Fibroblast of the aortic adventitia (primary cell): ENCODE data around the gene DNAJC8. TPM values are rescaled to one million over a fixed set of nuclear protein-coding genes. Genes with fewer than 3 reads are reported as not detected.

Experiments
- DNase-seq: peaks from one replicate; pipeline ENCODE4 v3.0.0-alpha.2; 2010; ENCODE audit warnings: low read depth
- H3K4me3 ChIP-seq: 2 replicates; pipeline ENCODE4 v1.5.1; 2011; ENCODE audit warnings: low read depth, mild to moderate bottlenecking, control low read depth, low read length, moderate library complexity
- CTCF ChIP-seq: IDR thresholded peaks from 2 replicates; pipeline ENCODE4 v1.5.1; 2011; ENCODE audit warnings: mild to moderate bottlenecking, low read length, control low read depth, inconsistent platforms; ENCODE audit not compliant: insufficient read depth
- total RNA-seq: library from RNA; depleted of rRNA; stranded (reverse); fragments of >200 nt; gene quantifications from 2 replicates; pipeline ENCODE4 v1.2.3, GENCODE V29; 2012; ENCODE audit warnings: low replicate concordance

Gene DNAJC8
- total RNA-seq, 1 donor = 76.4 TPM

DNA sequence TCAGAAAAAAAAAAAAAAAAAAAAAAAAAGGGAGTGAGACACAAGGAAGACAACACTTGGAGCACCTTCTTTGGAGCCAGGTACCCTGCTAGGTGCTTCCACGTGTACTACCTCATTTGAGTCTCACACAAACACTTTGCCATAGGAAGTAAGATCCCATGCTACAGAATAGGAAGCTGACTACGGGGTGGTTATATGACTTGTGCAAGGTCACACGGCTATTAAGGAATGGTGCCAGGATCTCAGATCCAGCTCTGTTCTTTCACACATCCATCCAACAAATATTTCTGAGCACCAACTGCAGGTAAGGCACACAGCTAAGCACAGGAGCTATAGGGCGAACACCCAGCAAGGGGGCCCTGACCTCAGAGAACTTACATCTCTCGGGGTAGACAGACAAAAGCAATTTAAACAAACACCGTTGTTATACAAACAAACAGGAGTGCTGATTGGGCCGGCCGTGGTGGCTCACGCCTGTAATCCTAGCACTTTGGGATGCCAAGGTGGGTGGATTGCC lies 78.7 kb downstream of the DNAJC8 start:
- no peak overlapping the region for H3K4me3 ChIP-seq
- TF ChIP-seq CTCF = no peak
- DNase-seq = no peak

Other genes starting within 250 kb of the DNAJC8 start
- 12.3 and 21.9 TPM in 2 replicates for gene EYA3, start 144.4 kb downstream of the DNAJC8 start, total RNA-seq
- gene PTAFR, start 56.3 kb downstream of the DNAJC8 start, total RNA-seq = under 0.01 and 0.65 TPM in 2 replicates
- gene ATP5IF1, start 3.1 kb upstream of the DNAJC8 start, total RNA-seq = 108 and 171 TPM in 2 replicates
- 33.2 and 47.4 TPM in 2 replicates for gene SESN2, start 26.5 kb upstream of the DNAJC8 start, total RNA-seq
- 6.7 and 14.0 TPM in 2 replicates for gene MED18, start 96.0 kb upstream of the DNAJC8 start, total RNA-seq
- gene PHACTR4, start 136.7 kb upstream of the DNAJC8 start, total RNA-seq = 7.5 and 16.3 TPM in 2 replicates